ENCODE results near the gene SPCS1. TPM values are rescaled to one million over a fixed set of nuclear protein-coding genes. Genes with fewer than 3 reads are reported as not detected.
"Not testable (repeated sequence)": the region's sequence is repeated elsewhere in the genome, so short reads cannot be mapped to it uniquely, and the experiment has no call there.

SPCS1 gene
- total and polyA plus RNA-seq, 9 of the 15 experiments (the other 6 are each of a cell fraction or from before 2014, with no cell fraction given) = 73.9 to 567 (median 127) TPM

- in situ Hi-C loops (cut with MboI) = not testable (repeated sequence)
- 74% methylated on average over 3 of the region's 3 CpGs for WGBS (ENCODE audit: insufficient coverage, low coverage, missing lambda C conversion rate)
Observed at GRCh38 chr3:52728753-52729152, 22.8 kb downstream of the SPCS1 start.

GRCh38 chr3:52730681-52731080 is 24.8 kb downstream of the SPCS1 start:
- H3K27me3 ChIP-seq (ENCODE audit: control insufficient read depth in 2 of 2, insufficient read depth in 2 of 2, low read length in 2 of 2) = no peaks in the 10 kb centered on the region
- no TSS peak for BruUV-seq (replicated peaks)
- H3K4me2 ChIP-seq (ENCODE audit: insufficient read depth, low read length) = no peak overlapping the region
- no peak overlapping the region for H3K4me3 ChIP-seq
- H3K79me2 ChIP-seq (ENCODE audit: control insufficient read depth, insufficient read depth, low read length) = no peaks in the 10 kb centered on the region
- H3K9ac ChIP-seq (ENCODE audit: insufficient read depth in 1 of 2, low read depth in 2 of 2, low read length in 2 of 2) = no peak overlapping the region
- ChIA-PET CTCF (ENCODE audit: low intra/inter-chr PET ratio) (no interaction called here), POLR2A (no interaction called here)
- DNase-seq (ENCODE audit: extremely low read depth in 1 of 4, low spot score in 3 of 4) = no peak
- no peaks in the 10 kb centered on the region for H4K20me1 ChIP-seq (replicated peaks; ENCODE audit: control insufficient read depth, insufficient read depth, low read length)
- ATAC-seq = no peak
- no peaks in the 10 kb centered on the region for H3K9me1 ChIP-seq (ENCODE audit: control insufficient read depth, insufficient read depth, low read length)
- no peak overlapping the region for H2AFZ ChIP-seq (ENCODE audit: low read depth, low read length)
- in situ Hi-C loops (cut with MboI) = no loop called here
- intact Hi-C loops (cut with micrococcal nuclease) = no loop called here
- peaks cover 28% of the 10 kb centered on the region; the same call in 2 of the 3 replicates for H3K36me3 ChIP-seq (ENCODE audit: control insufficient read depth, insufficient read depth, low read length)
- FAIRE-seq = no peak
- TF ChIP-seq ZBTB40 (IDR thresholded peaks at IDR 0.05) (no peak), ZBTB40 (CRISPR knock-in tag; IDR thresholded peaks at IDR 0.05) (no peak), IFI16 (CRISPR knock-in tag; IDR thresholded peaks at IDR 0.05) (no peak), GABPB2 (CRISPR knock-in tag; conservative IDR thresholded peaks at IDR 0.05) (no peak), PRPF4 (IDR thresholded peaks at IDR 0.05; ENCODE audit: insufficient read depth, low read depth, low read length, poor library complexity, severe bottlenecking) (no peak)
- no peaks in the 10 kb centered on the region; the same call in none of the 2 replicates for H3K9me3 ChIP-seq (replicated peaks; ENCODE audit: control insufficient read depth, insufficient read depth, low read depth, low read length)
- H3K27ac ChIP-seq (ENCODE audit: extremely low read depth, low read depth, low read length) = no peak overlapping the region
- no peaks in the 10 kb centered on the region for H3K4me1 ChIP-seq (replicated peaks in 1 of 2; ENCODE audit: control insufficient read depth in 2 of 2, insufficient read depth in 2 of 2, low read length in 2 of 2)

More at GRCh38 chr3:52728753-52729152, 22.8 kb downstream of the SPCS1 start:
- CTCF ChIA-PET (ENCODE audit: low intra/inter-chr PET ratio); H3K79me2 ChIP-seq (ENCODE audit: control insufficient read depth, insufficient read depth, low read length); H3K4me3 ChIP-seq; H3K4me2 ChIP-seq (ENCODE audit: insufficient read depth, low read length); H3K27me3 ChIP-seq (ENCODE audit: control insufficient read depth in 2 of 2, insufficient read depth in 2 of 2, low read length in 2 of 2); H3K9ac ChIP-seq (ENCODE audit: insufficient read depth in 1 of 2, low read depth in 2 of 2, low read length in 2 of 2); H3K4me1 ChIP-seq (replicated peaks in 1 of 2; ENCODE audit: control insufficient read depth in 2 of 2, insufficient read depth in 2 of 2, low read length in 2 of 2); FAIRE-seq; H2AFZ ChIP-seq (ENCODE audit: low read depth, low read length); POLR2A ChIA-PET; H3K9me3 ChIP-seq (replicated peaks; ENCODE audit: control insufficient read depth, insufficient read depth, low read depth, low read length); H3K9me1 ChIP-seq (ENCODE audit: control insufficient read depth, insufficient read depth, low read length); intact Hi-C loops (cut with micrococcal nuclease); H3K27ac ChIP-seq (ENCODE audit: extremely low read depth, low read depth, low read length); H4K20me1 ChIP-seq (replicated peaks; ENCODE audit: control insufficient read depth, insufficient read depth, low read length); ATAC-seq; DNase-seq (ENCODE audit: extremely low read depth in 1 of 4, low spot score in 3 of 4); BruUV-seq (replicated peaks): not testable (repeated sequence)
- TF ChIP-seq TRIM28 (IDR thresholded peaks at IDR 0.05) = peak; percentile 56; the same call in 1 of the 2 replicates
- H3K36me3 ChIP-seq (ENCODE audit: control insufficient read depth, insufficient read depth, low read length) = peaks cover 18% of the 10 kb centered on the region; the same call in 2 of the 3 replicates

Data from K562 (cell line).